Fibroblast of lung (primary cell): ENCODE data around the gene CLSTN1. TPM values are rescaled to one million over a fixed set of nuclear protein-coding genes. Genes with fewer than 3 reads are reported as not detected.

Experiments used
- DNase-seq, 2 donors: peaks; one replicate each; pipeline versions ENCODE4 v3.0.0 to v3.0.0-alpha.2; 2010; ENCODE audit warnings: low read depth in 2 of 2
- H2AFZ ChIP-seq: 2 replicates; pipeline ENCODE4 v1.5.1; 2012; ENCODE audit warnings: low read length, control low read depth, inconsistent platforms
- H3K27ac ChIP-seq: 2 replicates; pipeline ENCODE4 v1.5.1; 2011; ENCODE audit warnings: low read length, control low read depth; ENCODE audit not compliant: insufficient read depth
- H3K27me3 ChIP-seq: 2 replicates; pipeline ENCODE4 v1.5.1; 2011; ENCODE audit warnings: mild to moderate bottlenecking, low read length; ENCODE audit not compliant: control insufficient read depth, insufficient read depth
- H3K36me3 ChIP-seq: 2 replicates; pipeline ENCODE4 v1.5.1; 2011; ENCODE audit warnings: low read length; ENCODE audit not compliant: control insufficient read depth, insufficient read depth
- H3K4me1 ChIP-seq: 2 replicates; pipeline ENCODE4 v1.5.1; 2011; ENCODE audit warnings: low read length; ENCODE audit not compliant: control insufficient read depth, insufficient read depth; ENCODE audit errors: extremely low read depth
- H3K4me2 ChIP-seq: 2 replicates; pipeline ENCODE4 v1.5.1; 2011; ENCODE audit warnings: low read length, control low read depth; ENCODE audit not compliant: insufficient read depth; ENCODE audit errors: extremely low read depth
- H3K4me3 ChIP-seq, 4 experiments: fragments of 200-600 bp in 1 of 4; sonication (generic) in 1 of 4; replicated peaks in 1 of 4; 2 replicates each; pipeline ENCODE4 v1.5.1; 2011 to 2016; ENCODE audit warnings: low read length in 4 of 4, low read depth in 3 of 4, mild to moderate bottlenecking in 3 of 4, control low read depth in 2 of 4, inconsistent platforms in 1 of 4, mixed read lengths in 1 of 4; ENCODE audit not compliant: insufficient read depth in 1 of 4; ENCODE audit errors: control extremely low read depth in 1 of 4
- H3K79me2 ChIP-seq: 2 replicates; pipeline ENCODE4 v1.5.1; 2012; ENCODE audit warnings: mild to moderate bottlenecking, low read length, inconsistent platforms; ENCODE audit not compliant: control insufficient read depth, insufficient read depth
- H3K9ac ChIP-seq: 2 replicates; pipeline ENCODE4 v1.5.1; 2011; ENCODE audit warnings: mild to moderate bottlenecking, low read length, control low read depth; ENCODE audit not compliant: insufficient read depth
- H3K9me3 ChIP-seq: 2 replicates; pipeline ENCODE4 v1.5.1; 2012; ENCODE audit warnings: low read depth, low read length; ENCODE audit not compliant: control insufficient read depth, insufficient read depth
- H4K20me1 ChIP-seq: 2 replicates; pipeline ENCODE4 v1.5.1; 2011; ENCODE audit warnings: low read length; ENCODE audit not compliant: control insufficient read depth, insufficient read depth; ENCODE audit errors: extremely low read depth
- EZH2 ChIP-seq: IDR thresholded peaks from 2 replicates; pipeline ENCODE4 v1.5.1; 2012; ENCODE audit warnings: low read length, control low read depth, mild to moderate bottlenecking; ENCODE audit errors: missing control alignments
- polyA plus RNA-seq, 2 donors: library from polyadenylated mRNA; depleted of rRNA in 1 of 2; stranded (reverse) in 1 of 2; unstranded in 1 of 2; fragments of >200 nt; gene quantifications; 2 replicates each; pipeline ENCODE4 v1.2.1, GENCODE V29; 2011 to 2012; ENCODE audit warnings: missing spikeins in 1 of 2
- total RNA-seq: library from RNA; depleted of rRNA; stranded (reverse); fragments of >200 nt; gene quantifications from 2 replicates; pipeline ENCODE4 v1.2.1, GENCODE V29; 2014
- TF ChIP-seq, protein P1 (sequence below), 2 donors: IDR thresholded peaks in 1 of 2; conservative IDR thresholded peaks in 1 of 2; 1 replicate in 1 of 2; 2 replicates in 1 of 2; pipeline ENCODE4 v1.5.1; 2011 to 2012; ENCODE audit warnings: low read length in 2 of 2, control low read depth in 1 of 2, inconsistent platforms in 1 of 2, low read depth in 1 of 2, mild to moderate bottlenecking in 1 of 2

CLSTN1 gene
- total and polyA plus RNA-seq, 2 donors (not counting 1 experiment from before 2014, with no cell fraction given) = 57.4 to 115 TPM

DNA sequence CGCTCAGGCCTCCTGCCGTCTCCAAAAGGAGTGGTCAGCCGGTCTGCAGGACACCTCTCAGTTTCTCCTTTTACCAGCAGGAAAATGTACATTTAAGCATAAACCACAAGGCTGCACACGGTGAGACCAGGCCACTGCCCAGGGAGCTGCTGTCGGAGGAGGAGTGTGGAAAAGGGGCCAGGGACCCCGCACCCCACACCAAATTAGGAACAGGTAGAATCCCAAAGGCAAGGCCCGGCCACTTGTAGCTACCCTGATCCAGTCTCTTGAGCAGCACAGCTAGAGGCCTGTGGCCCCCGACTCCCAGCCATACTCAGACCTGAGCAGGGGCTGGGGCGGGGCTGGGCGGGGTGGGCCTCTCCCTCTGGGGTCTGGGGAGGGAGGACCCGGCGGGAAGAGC, 94.2 kb downstream of the CLSTN1 start:
- Histone ChIP-seq H3K27ac (no peak overlapping the region), H3K4me3 (no peak overlapping the region), H3K9ac (no peak overlapping the region), H4K20me1 (no peaks in the 10 kb centered on the region), H3K4me2 (no peak overlapping the region), H3K27me3 (no peaks in the 10 kb centered on the region), H2AFZ (no peak overlapping the region), H3K9me3 (no peaks in the 10 kb centered on the region), H3K4me1 (no peaks in the 10 kb centered on the region), H3K79me2 (no peaks in the 10 kb centered on the region), H3K36me3 (peaks cover 25% of the 10 kb centered on the region)
- no peak for TF ChIP-seq EZH2
- TF ChIP-seq, protein P1, sequence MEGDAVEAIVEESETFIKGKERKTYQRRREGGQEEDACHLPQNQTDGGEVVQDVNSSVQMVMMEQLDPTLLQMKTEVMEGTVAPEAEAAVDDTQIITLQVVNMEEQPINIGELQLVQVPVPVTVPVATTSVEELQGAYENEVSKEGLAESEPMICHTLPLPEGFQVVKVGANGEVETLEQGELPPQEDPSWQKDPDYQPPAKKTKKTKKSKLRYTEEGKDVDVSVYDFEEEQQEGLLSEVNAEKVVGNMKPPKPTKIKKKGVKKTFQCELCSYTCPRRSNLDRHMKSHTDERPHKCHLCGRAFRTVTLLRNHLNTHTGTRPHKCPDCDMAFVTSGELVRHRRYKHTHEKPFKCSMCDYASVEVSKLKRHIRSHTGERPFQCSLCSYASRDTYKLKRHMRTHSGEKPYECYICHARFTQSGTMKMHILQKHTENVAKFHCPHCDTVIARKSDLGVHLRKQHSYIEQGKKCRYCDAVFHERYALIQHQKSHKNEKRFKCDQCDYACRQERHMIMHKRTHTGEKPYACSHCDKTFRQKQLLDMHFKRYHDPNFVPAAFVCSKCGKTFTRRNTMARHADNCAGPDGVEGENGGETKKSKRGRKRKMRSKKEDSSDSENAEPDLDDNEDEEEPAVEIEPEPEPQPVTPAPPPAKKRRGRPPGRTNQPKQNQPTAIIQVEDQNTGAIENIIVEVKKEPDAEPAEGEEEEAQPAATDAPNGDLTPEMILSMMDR (conservative IDR thresholded peaks at IDR 0.05 in 1 of 2, IDR thresholded peaks at IDR 0.05 in 1 of 2; ENCODE audit: low read depth in 1 of 2, low read length in 2 of 2) = no peak
- DNase-seq = no peak

DNA sequence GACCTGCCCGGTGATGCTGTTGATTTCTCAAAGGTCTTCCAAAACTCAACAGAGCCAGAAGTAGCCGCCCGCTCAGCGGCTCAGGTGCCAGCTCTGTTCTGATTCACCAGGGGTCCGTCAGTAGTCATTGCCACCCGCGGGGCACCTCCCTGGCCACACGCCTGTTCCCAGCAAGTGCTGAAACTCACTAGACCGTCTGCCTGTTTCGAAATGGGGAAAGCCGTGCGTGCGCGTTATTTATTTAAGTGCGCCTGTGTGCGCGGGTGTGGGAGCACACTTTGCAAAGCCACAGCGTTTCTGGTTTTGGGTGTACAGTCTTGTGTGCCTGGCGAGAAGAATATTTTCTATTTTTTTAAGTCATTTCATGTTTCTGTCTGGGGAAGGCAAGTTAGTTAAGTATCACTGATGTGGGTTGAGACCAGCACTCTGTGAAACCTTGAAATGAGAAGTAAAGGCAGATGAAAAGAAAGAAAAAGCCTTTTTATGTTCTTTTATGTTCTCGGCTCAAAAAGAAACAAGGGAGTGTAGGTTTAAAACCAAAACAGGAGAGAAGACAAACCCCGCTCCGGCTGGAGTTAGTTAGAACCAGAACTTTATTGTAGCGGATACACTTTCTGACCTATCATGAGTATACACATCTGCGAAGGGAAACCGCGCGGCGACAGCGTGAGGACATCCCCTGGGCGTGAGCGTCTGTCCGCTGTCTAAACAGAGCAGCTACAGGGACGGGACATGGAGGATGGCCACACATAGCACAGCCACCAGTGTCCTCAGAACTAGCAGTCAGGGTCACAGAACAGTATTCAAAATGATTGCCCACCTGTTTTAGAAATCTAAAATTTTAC, 95.1 kb downstream of the CLSTN1 start:
- H2AFZ ChIP-seq = no peak overlapping the region
- no peaks in the 10 kb centered on the region for H4K20me1 ChIP-seq
- no peaks in the 10 kb centered on the region for H3K9me3 ChIP-seq
- H3K79me2 ChIP-seq = no peaks in the 10 kb centered on the region
- no peak for TF ChIP-seq EZH2
- TF ChIP-seq, protein P1 (conservative IDR thresholded peaks at IDR 0.05 in 1 of 2, IDR thresholded peaks at IDR 0.05 in 1 of 2; ENCODE audit: low read depth in 1 of 2, low read length in 2 of 2) = no peak
- H3K9ac ChIP-seq = no peak overlapping the region
- no peak for DNase-seq
- no peak overlapping the region for H3K27ac ChIP-seq
- H3K4me3 ChIP-seq = no peak overlapping the region
- H3K4me2 ChIP-seq = no peak overlapping the region
- no peaks in the 10 kb centered on the region for H3K4me1 ChIP-seq
- H3K36me3 ChIP-seq = peaks cover 23% of the 10 kb centered on the region
- no peaks in the 10 kb centered on the region for H3K27me3 ChIP-seq

DNA sequence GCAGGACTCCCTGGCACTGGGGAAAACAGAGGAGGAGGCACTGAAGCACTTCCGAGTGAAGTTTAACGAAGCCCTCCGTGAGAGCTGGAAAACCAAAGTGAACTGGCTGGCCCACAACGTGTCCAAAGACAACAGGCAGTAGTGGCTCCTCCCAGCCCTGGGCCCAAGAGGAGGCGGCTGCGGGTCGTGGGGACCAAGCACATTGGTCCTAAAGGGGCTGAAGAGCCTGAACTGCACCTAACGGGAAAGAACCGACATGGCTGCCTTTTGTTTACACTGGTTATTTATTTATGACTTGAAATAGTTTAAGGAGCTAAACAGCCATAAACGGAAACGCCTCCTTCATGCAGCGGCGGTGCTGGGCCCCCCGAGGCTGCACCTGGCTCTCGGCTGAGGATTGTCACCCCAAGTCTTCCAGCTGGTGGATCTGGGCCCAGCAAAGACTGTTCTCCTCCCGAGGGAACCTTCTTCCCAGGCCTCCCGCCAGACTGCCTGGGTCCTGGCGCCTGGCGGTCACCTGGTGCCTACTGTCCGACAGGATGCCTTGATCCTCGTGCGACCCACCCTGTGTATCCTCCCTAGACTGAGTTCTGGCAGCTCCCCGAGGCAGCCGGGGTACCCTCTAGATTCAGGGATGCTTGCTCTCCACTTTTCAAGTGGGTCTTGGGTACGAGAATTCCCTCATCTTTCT, 96.7 kb downstream of the CLSTN1 start:
- DNase-seq = no peak
- Histone ChIP-seq H3K79me2 (no peaks in the 10 kb centered on the region), H3K4me1 (no peaks in the 10 kb centered on the region), H3K36me3 (peaks cover 25% of the 10 kb centered on the region), H4K20me1 (no peaks in the 10 kb centered on the region), H3K27me3 (no peaks in the 10 kb centered on the region), H3K9ac (no peak overlapping the region), H3K27ac (no peak overlapping the region), H2AFZ (no peak overlapping the region), H3K9me3 (no peaks in the 10 kb centered on the region), H3K4me3 (no peak overlapping the region), H3K4me2 (no peak overlapping the region)
- no peak for TF ChIP-seq EZH2
- TF ChIP-seq, protein P1 (conservative IDR thresholded peaks at IDR 0.05 in 1 of 2, IDR thresholded peaks at IDR 0.05 in 1 of 2; ENCODE audit: low read depth in 1 of 2, low read length in 2 of 2) = no peak
